HG03354 (cell line): ENCODE results near the gene DTNB.
"Not testable (repeated sequence)": the region's sequence is repeated elsewhere in the genome, so short reads cannot be mapped to it uniquely, and the experiment has no call there.

ENCODE experiments used
- ATAC-seq: cut with Tn5 transposase; IDR thresholded peaks from one replicate; pipeline ENCODE4 v1.9.1; 2021; ENCODE audit warnings: mild to moderate bottlenecking; ENCODE audit not compliant: unreplicated experiment, poor library complexity, severe bottlenecking

Gene DTNB

DNA sequence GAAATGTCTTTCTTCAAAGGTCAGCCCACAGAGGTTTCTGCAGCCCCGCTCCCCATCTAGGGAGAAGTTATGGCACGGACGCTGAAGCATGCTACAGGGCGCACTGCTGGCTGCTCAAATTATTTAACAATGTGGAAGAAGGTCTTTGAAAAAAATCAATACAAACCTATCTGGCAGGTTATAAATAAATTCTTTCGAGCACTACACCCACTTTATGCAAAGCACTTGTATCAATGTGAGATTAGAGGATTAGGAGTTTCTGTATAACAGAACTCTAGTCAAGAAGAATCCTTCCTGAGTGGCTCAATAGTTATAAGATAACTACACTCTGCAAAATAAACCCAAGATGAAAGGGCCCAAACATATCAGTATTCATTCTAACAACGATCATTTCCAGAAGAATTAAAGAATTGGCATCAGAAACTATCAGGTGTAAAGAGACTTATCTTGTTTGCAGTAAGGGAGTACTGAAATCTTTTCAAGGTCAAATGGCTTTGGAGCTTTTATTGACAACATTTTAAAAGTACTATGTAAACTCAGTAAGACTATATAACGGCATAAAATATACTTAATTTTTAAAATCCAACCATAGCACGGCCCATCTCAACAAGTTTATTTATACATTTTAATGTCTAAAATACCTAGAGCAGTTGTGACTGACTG, 228.6 kb downstream of the DTNB start:
- ATAC-seq: no peak

DNA sequence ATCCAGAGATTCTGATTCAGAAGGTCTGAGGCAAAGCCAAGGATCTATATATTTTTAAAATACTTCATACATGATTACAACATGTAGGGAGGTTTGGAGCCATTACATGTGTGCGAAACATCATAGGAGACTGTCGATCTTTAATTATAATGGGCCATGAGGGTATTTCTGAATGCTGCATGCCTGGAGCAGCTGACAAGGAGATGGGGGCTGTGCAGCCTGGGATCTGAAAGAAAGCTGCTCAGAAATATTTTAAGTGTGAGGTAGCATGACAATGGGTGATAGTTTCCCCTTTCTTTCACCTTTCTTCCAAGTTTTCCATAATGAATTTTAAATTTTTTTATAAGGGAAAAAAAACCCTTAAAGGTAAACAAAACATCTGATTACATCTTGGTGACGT, 229.6 kb downstream of the DTNB start:
- ATAC-seq: no peak

DNA sequence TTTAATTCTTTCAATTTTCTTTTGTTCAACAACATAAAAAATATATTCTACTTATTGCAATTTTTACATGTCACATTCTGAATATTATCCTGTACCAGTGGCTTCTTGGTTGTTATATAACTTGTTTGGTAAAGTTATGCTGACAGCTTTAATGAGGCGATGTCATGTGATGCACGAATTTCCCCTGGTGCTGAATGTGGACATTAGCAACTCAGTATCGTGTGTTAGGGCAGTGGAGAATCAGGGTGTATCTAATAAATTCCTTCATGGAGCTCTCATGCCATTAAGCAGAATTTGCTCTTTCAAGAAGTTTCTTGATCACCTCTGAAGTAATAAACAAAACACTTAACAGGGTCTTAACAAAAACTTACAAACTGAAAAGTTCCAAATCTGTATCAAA, 232.0 kb downstream of the DTNB start:
- no peak for ATAC-seq

DNA sequence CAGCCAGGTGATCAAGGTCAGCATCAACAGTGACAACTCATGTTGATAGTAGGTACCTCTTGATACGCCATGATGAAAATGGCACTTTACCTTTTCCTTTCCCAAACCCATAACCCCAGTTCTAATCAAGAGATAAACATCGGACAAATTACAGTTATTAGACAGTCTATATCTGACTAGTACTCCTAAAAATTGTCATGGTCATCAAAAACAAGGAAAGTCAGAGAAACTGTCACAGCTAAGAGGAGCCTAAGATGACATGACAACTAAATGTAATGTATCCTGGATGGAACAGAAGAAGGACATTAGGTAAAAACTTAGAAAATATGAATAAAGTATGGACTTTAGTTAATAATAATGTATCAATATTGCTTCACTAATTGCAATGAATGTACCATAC, 234.6 kb downstream of the DTNB start:
- no peak for ATAC-seq

DNA sequence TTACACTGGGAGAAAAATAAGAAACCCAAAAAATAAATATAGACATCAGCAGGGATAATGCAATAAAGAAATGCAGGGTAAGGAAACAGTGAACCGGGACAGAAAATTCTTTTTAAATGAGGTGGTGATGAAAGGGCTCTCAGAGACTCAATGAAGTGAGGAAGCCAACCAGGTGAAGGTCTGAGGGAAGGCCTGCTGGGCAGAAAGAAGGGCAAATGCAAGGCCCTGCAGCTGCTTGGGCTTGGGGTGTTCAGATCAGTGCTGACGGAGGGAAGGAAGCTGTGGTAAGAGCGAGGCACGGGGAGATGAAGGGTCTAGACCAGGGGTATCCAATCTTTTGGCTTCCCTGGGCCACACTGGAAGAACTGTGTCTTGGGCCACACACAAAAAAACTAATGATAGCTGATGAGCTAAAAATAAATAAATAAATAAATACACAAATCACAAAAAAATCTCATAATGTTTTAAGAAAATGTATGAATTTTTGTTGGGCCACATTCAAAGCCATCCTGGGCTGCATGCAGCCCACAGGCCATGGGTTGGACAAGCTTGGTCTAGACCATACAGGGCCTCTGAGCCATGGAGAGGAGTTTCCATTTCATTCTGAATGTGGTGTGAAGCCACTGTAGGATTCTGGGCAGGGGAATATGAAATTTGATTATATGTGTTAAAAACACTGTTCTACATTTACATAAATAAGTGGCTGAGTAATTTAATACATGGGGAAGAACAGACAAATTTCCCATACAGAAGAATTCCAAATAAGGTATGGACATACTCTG, 235.3 kb downstream of the DTNB start:
- ATAC-seq: no peak

DNA sequence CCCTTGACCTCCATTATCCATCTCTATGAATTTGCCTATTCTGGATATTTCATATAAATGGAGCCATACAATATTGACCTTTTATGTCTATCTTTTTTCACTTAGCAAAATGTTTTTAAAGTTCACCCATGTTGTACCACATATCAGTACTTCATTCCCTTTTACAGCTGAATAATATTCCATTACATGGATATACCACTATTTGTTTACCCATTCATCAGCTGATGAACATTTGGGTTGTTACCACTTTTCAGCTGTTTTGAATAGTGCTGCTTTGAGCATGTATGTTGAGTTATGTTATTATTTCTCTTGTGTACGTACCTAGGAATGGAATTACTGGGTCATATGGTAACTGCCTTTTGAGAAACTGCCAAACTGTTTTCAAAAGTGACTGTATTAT, 238.0 kb downstream of the DTNB start:
- ATAC-seq: no peak

DNA sequence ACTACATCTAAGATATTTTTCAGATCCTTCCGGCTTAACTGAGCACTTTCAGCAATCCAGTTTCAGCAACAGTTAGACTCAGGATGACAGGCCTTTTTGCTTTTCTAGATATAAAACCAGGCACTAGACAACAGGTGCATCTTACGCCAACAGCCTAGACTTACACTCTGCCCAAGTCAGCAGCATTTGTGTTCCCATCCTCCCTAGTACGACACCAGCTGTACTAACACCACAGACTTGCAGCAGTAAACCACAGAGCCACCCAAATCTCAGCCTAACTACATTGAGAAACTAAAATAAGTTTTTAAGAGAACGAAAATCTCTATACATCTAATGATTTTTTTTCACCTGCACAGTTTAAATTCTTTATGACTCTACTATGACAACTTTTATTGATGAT, 241.8 kb downstream of the DTNB start:
- no peak for ATAC-seq

DNA sequence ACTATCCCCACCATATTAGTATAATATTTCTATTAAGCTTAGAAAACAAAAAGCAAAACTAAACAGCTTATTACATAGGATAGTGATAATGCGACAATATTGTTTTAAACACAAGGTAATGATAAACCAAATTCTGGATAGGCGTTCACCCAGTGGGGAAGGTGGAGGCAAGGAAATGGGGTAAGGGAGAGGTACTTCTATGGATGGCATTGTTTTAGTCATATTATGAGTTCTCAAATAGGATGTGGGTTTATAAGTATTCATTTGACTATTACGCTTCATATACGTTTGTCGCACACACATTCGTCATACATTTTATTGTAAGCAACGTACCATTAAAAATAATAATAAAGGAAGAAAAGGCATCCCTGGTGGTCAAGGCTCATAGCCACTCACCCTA, 242.8 kb downstream of the DTNB start:
- ATAC-seq: no peak

DNA sequence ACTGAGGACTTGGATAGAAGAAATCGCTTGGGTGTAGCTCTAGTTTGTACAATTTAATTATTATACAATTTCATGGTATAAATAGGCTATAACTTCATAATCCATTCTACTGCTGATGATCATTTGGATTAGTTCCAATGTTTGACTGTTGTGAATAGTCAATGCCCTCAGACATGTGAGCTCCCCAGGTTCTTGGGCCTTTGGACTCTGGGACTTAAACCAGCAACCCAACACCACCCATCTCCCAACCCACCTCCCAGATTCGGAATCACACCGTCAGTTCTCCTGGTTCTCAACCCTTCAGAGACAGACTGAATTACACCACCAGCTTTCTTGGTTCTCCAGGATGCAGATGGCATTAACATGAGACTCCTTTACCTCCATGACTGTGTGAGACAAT, 247.1 kb downstream of the DTNB start:
- no peak for ATAC-seq

DNA sequence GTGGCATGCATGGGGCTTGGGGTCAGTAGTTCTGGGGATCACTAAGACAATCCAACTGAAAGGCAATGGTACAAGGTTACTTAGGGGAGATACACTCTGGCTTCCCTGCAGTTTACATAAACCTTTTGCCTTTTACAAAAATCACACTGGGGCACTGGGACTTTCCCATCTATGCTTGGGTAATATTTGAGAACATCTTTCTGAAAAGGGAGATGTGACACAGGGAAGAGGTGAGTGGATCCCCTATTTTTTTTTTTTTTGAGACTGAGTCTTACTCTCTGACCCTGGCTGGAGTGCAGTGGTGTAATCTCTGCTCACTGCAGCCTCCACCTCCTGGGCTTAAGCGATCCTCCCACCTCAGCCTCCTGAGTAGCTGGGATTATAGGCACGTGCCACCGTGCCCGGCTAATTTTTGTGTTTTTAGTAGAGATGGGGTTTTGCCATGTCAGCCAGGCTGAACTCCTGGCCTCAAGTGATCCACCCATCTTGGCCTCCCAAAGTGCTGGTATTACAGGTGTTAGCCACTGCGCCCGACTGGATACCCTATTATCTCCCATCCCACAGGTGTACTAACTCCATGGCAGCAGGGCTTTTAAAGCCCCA, 248.8 kb downstream of the DTNB start:
- no peak for ATAC-seq

DNA sequence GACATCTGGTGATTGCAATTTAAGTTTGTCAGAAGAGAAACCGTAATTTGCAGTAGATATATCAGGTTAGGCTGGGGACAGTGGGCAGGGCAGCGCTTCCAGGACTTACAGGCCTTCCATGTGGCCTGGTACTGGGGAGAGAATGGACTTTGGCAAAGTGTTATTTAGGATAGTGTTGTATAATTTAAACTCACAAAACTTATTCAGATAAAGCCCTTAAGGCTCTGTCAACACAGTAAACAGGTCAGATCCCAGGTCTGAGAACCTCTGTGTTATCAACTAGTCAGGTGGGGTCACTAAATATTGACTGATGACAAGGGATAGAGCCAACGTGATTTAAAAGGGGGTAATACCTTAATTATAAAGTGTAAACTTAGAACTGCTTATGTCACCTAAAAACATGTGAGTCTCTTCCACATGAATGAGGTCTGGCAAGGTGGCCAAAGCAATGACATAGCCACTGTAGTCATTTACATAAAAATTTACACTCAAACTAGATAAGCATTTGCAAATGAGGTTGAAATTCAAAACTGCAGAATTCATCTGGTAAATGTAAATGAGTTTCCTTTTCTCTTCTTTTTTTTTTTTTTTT, 251.5 kb downstream of the DTNB start:
- ATAC-seq: peak; percentile 29

DNA sequence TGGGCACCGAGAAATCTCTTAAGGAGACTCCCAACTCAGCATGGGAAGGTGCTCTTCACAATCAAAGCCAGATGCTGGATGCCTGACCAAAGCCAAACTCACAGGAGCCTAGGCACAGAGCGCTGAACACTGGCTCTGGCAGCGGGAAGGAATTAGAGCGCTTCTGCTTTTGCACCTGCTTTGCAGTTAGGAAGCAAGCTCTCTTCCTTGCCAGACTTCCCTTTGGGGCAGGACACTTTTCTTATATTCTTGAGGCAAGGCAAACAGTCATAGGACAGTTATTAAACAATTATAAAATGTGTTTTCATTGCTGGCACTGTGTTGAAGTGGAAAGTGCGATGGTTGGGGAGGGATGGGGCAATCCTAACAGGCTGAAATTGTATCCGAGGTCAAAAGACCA, 252.1 kb downstream of the DTNB start:
- no peak for ATAC-seq

DNA sequence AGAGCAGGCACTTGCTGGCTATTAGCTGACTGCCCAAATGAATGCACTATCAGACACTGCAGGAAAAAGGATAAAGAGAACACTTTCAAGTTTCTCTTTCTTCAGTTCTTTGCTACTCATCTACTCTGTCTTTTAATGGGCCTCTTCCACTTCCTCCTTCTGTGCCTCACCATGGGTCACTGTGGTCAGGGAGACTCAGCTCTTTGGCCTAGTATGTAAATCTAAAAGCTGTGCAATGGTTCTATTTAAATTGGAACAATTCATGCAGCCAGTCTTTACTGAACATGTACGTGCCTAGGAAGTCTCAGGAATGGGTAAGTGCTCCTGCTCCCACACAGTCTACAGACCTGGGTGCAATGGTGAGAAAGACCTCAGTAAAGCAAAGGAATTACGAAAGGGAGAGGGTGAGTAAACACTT, 252.5 kb downstream of the DTNB start:
- peak; percentile 49 for ATAC-seq

DNA sequence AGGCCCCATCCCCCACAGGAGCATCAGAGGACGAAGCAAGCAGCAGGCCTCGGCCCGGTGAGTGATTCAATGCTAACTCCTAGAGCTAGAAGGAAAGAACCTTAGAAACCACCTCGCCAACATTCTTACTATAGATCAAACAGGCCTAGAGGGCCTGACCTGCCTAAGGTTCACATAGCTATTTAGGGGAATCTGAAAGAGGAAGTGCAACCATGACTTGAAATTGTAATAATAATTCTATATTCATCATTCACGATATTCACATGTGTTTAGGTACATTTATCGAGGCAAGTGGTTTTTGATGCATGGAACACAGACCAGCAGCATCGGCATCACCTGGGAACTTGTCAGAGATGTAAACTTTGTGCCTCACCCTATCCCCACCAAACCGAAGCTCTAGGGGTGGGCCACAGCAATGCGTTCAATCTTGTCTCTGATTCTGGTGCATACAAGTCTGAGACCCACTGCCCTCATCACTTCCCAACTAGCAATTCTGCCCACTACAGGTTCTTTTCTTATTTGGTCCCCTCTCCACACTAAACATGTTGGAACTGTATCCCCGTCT, 253.6 kb downstream of the DTNB start:
- peak; percentile 74 for ATAC-seq

DNA sequence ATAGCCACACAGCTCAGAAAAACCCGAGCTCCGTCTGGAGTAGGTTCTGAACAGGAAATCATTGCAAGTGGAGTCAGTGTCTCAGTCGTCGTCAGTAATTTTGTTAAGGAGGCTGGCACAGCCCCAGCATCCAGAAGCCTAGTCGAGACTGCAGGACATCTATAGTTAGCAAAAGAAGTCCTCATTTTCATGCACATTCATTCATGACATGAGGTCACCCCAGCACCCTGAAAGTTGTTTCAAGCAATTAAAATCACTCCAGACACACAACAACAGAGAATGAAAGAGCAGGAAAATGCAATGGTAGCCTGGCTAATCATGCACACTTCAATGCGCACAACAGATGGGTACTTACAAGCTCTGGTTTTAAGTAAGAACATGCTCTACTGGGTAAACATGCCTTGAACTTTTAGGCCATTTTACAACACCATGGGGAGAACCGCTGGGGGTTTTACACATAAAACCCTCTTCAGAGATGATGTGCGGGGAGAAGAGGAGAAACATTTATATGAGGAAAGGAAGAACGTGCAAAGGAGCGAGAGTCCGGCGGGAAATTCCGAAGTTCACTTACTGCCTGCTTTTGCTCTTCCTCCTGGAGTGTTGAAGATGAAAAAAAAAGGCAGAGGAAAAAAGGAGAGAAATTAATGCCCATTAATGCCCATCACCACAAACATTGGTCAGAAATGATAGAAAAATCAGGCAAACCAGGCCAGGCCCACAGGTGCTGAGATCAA, 254.3 kb downstream of the DTNB start:
- peak; percentile 18 for ATAC-seq

DNA sequence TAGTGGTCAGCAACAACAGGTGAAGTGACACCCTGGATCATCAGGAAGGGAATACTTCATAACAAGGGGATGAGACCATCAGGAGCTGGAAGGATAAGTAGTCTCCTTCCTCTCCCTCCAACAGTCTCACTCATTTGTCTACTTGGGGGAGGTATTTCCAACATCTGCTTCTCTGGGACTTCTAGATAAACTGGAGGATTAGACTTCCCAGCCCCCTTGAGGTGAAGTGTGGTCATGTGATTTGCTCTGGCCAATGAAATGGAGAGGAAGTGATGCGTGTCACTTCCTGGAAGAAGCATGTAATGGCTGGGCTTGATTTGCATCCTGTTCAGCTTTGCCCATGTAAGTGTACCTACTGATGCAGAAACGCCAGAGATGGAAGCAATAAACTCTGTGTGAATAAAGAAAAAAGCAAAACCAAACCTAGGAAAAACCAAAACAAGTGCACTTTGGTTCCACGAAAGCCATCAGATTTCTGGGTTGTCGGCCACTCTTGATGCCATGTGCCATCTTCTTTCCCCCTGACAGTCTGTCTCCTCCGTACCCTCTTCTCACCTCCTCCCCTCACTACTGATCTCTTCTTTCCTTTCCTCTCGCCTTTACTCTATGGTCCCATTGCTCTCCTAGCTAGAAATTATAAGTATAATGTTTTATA, 255.5 kb downstream of the DTNB start:
- no peak for ATAC-seq

DNA sequence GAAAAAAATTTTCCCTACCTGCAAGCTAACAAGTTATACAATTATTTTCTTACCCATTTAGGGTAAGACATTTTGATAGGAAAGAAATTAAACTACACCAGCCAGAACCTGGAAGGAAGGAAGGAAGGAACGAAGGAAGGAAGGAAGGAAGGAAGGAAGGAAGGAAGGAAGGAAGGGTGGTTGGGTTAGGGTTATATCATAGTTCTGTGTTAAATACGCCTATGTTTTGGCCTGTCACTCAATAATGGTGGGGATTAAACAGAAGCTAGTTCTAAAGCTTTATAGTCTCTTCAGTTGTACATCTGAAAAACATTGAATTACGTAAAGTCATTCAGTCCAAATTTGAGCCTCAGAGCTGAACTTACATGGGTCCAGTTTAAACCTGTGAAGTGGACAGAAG, 256.7 kb downstream of the DTNB start:
- no peak for ATAC-seq

DNA sequence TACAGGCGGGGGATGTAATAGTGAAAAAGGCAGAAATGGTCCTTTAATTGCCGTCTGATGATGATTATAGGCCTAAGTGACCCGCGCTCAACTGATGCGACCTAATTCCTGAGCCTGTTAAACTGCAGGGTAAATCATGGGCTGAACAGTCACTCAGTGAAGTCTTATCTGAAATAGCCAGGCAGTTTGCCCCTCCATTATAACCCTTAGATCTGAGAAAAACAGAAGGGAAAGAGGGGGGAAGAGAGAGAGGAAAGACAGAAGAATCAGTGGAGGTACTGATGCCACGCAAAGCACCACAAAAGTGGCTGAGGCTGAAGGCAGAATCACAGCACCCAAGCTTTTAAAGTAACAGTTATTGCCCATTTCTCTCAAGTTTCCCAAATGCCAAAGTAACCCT, 258.6 kb downstream of the DTNB start:
- no peak for ATAC-seq

DNA sequence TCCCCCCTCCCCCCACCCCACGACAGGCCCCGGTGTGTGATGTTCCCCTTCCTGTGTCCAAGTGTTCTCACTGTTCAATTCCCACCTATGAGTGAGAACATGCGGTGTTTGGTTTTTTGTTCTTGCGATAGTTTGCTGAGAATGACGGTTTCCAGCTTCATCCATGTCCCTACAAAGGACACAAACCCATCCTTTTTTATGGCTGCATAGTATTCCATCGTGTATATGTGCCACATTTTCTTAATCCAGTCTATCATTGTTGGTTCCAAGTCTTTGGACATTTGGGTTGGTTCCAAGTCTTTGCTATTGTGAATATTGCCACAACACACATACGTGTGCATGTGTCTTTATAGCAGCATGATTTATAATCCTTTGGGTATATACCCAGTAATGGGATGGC, 260.0 kb downstream of the DTNB start:
- not testable (repeated sequence) for ATAC-seq
